Measurements from ENCODE around the gene MLH1. TPM values are rescaled to one million over a fixed set of nuclear protein-coding genes. Genes with fewer than 3 reads are reported as not detected.

Gene MLH1
- total and polyA plus RNA-seq, 9 donors = 14.1 to 44.3 (median 21.4) TPM

DNA sequence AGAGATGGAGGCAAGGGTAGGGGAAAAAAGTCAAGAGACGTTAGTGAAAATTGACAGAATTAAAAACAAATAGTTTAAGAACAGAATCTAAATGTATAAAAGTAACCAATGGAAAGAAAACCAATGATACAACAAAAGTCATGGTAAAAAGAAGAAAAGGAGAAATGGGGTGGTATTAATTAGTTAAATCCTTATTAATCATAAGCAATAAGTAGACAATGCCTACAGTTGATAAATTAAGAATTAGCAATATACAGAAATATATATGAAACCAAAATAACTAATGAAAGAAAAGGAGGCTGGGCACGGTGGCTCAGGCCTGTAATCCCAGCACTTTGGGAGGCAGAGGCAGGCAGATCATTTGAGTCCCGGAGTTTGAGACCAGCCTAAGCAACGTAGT is 24.2 kb upstream of the MLH1 start:
- DNase-seq = no peak
- H3K27ac ChIP-seq = no peak overlapping the region
- 84 to 91% (median 91%) methylated on average over 4 of the region's 4 CpGs for WGBS, 3 donors
- H3K36me3 ChIP-seq = no peaks in the 10 kb centered on the region
- no peaks in the 10 kb centered on the region for H3K27me3 ChIP-seq
- intact Hi-C loops (cut with DNase I) = no loop called here
- no peaks in the 10 kb centered on the region for H3K4me1 ChIP-seq (ENCODE audit: insufficient read depth)
- no peak for TF ChIP-seq CTCF (IDR thresholded peaks at IDR 0.05)
- no peak for TF ChIP-seq POLR2A (IDR thresholded peaks at IDR 0.05)
- TF ChIP-seq EP300 (IDR thresholded peaks at IDR 0.05) = no peak
- H3K9me3 ChIP-seq = no peaks in the 10 kb centered on the region
- H3K4me3 ChIP-seq = no peak overlapping the region

- no peak for DNase-seq
- intact Hi-C loops (cut with DNase I) = no loop called here
- H3K4me3 ChIP-seq = no peak overlapping the region
- no peaks in the 10 kb centered on the region for H3K36me3 ChIP-seq
- H3K4me1 ChIP-seq (ENCODE audit: insufficient read depth) = no peaks in the 10 kb centered on the region
- WGBS, 3 donors = 22 to 33% (median 24%) methylated on average over 4 of the region's 4 CpGs
- H3K9me3 ChIP-seq = no peaks in the 10 kb centered on the region
- no peak overlapping the region for H3K27ac ChIP-seq
- TF ChIP-seq CTCF (IDR thresholded peaks at IDR 0.05) (no peak), EP300 (IDR thresholded peaks at IDR 0.05) (no peak), POLR2A (IDR thresholded peaks at IDR 0.05) (no peak)
- no peaks in the 10 kb centered on the region for H3K27me3 ChIP-seq
Observed at GRCh38 chr3:36969540-36970432, 23.5 kb upstream of the MLH1 start.

GRCh38 chr3:36972163-36972562 is 21.2 kb upstream of the MLH1 start:
- Histone ChIP-seq H3K27me3 (no peaks in the 10 kb centered on the region), H3K4me1 (ENCODE audit: insufficient read depth) (no peaks in the 10 kb centered on the region), H3K27ac (no peak overlapping the region), H3K9me3 (no peaks in the 10 kb centered on the region), H3K4me3 (no peak overlapping the region), H3K36me3 (no peaks in the 10 kb centered on the region)
- TF ChIP-seq EP300 (IDR thresholded peaks at IDR 0.05) (no peak), CTCF (IDR thresholded peaks at IDR 0.05) (no peak), POLR2A (IDR thresholded peaks at IDR 0.05) (no peak)
- intact Hi-C loops (cut with DNase I) = no loop called here
- 63 to 76% (median 75%) methylated on average over 2 of the region's 2 CpGs for WGBS, 3 donors
- no peak for DNase-seq

GRCh38 chr3:36973139-36973538 is 20.2 kb upstream of the MLH1 start:
- intact Hi-C loops (cut with DNase I) = no loop called here
- H3K27me3 ChIP-seq = no peaks in the 10 kb centered on the region
- no peak for TF ChIP-seq POLR2A (IDR thresholded peaks at IDR 0.05)
- no peaks in the 10 kb centered on the region for H3K9me3 ChIP-seq
- no peak for DNase-seq
- no peaks in the 10 kb centered on the region for H3K36me3 ChIP-seq
- no peak overlapping the region for H3K4me3 ChIP-seq
- no peaks in the 10 kb centered on the region for H3K4me1 ChIP-seq (ENCODE audit: insufficient read depth)
- WGBS, 3 donors = 90 to 97% (median 95%) methylated on average over 1 of the region's 1 CpG
- H3K27ac ChIP-seq = no peak overlapping the region

DNA sequence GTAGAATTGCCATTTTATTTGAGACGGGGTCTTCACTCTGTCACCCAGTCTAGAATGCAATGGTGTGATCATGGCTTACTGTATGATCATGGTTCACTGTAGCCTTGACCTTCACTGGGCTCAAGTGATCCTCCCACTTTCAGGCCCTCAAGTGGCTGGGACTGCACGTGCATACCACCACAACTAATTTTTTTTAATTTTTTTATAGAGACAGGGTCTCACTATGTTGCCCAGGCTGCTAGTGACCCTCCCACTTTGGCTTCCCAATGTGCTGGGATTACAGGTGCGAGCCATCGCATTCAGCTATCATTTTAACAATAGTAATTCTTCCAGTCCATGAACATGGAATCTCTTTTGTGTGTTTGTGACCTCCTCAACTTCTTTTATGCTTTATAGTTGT is 12.3 kb upstream of the MLH1 start:
- Histone ChIP-seq H3K4me1 (ENCODE audit: insufficient read depth) (no peaks in the 10 kb centered on the region), H3K36me3 (no peaks in the 10 kb centered on the region), H3K27ac (no peak overlapping the region), H3K27me3 (no peaks in the 10 kb centered on the region), H3K4me3 (no peak overlapping the region), H3K9me3 (no peaks in the 10 kb centered on the region)
- intact Hi-C loops (cut with DNase I) = no loop called here
- DNase-seq = no peak
- WGBS, 3 donors = 81 to 91% (median 89%) methylated on average over 4 of the region's 4 CpGs
- TF ChIP-seq EP300 (IDR thresholded peaks at IDR 0.05) (no peak), POLR2A (IDR thresholded peaks at IDR 0.05) (no peak), CTCF (IDR thresholded peaks at IDR 0.05) (no peak)

Measured in ovary (tissue), 9 donors.